ENCODE results near the gene KRTAP2-3.
"Not testable (repeated sequence)": the region's sequence is repeated elsewhere in the genome, so short reads cannot be mapped to it uniquely, and the experiment has no call there.

KRTAP2-3 gene

GRCh38 chr17:41073676-41074075, 13.8 kb upstream of the KRTAP2-3 start:
- DNase-seq (ENCODE audit: low read depth in 2 of 2) = no peak
- no peak overlapping the region for H3K4me3 ChIP-seq (replicated peaks in 1 of 2; ENCODE audit: low read depth in 2 of 2, low read length in 2 of 2)
- no peak for TF ChIP-seq CTCF (IDR thresholded peaks at IDR 0.05; ENCODE audit: low read depth, low read length)

- no peak for DNase-seq (ENCODE audit: low read depth in 2 of 2)
- no peak for TF ChIP-seq CTCF (IDR thresholded peaks at IDR 0.05; ENCODE audit: low read depth, low read length)
- no peak overlapping the region for H3K4me3 ChIP-seq (replicated peaks in 1 of 2; ENCODE audit: low read depth in 2 of 2, low read length in 2 of 2)
Measured at GRCh38 chr17:41071606-41072360, 11.9 kb upstream of the KRTAP2-3 start.

- H3K4me3 ChIP-seq (replicated peaks in 1 of 2; ENCODE audit: low read depth in 2 of 2, low read length in 2 of 2) = no peak overlapping the region
- no peak for DNase-seq (ENCODE audit: low read depth in 2 of 2)
- no peak for TF ChIP-seq CTCF (IDR thresholded peaks at IDR 0.05; ENCODE audit: low read depth, low read length)
Measured at GRCh38 chr17:41069031-41069430, 9.1 kb upstream of the KRTAP2-3 start.

- TF ChIP-seq CTCF (IDR thresholded peaks at IDR 0.05; ENCODE audit: low read depth, low read length) = no peak
- H3K4me3 ChIP-seq (replicated peaks in 1 of 2; ENCODE audit: low read depth in 2 of 2, low read length in 2 of 2) = no peak overlapping the region
- DNase-seq (ENCODE audit: low read depth in 2 of 2) = no peak
Measured at GRCh38 chr17:41067281-41067680, 7.4 kb upstream of the KRTAP2-3 start.

GRCh38 chr17:41065829-41066624, 6.1 kb upstream of the KRTAP2-3 start, which contains the start of gene KRTAP2-4:
Gene KRTAP2-4, minus strand, starts transcription at chr17:41065879. Its CDS starts 34 bp downstream, at chr17:41065845.
- H3K4me3 ChIP-seq (replicated peaks in 1 of 2; ENCODE audit: low read depth in 2 of 2, low read length in 2 of 2) = no peak within 1 kb of the TSS
- TF ChIP-seq CTCF (IDR thresholded peaks at IDR 0.05; ENCODE audit: low read depth, low read length) = no peak
- DNase-seq (ENCODE audit: low read depth in 2 of 2) = peak; percentile 26 to 86

GRCh38 chr17:41065016-41065689, 5.2 kb upstream of the KRTAP2-3 start:
- not testable (repeated sequence) for DNase-seq (ENCODE audit: low read depth in 2 of 2); H3K4me3 ChIP-seq (replicated peaks in 1 of 2; ENCODE audit: low read depth in 2 of 2, low read length in 2 of 2)

GRCh38 chr17:41064301-41064700, 4.4 kb upstream of the KRTAP2-3 start:
- TF ChIP-seq CTCF (IDR thresholded peaks at IDR 0.05; ENCODE audit: low read depth, low read length) = no peak
- no peak for DNase-seq (ENCODE audit: low read depth in 2 of 2)
- no peak overlapping the region for H3K4me3 ChIP-seq (replicated peaks in 1 of 2; ENCODE audit: low read depth in 2 of 2, low read length in 2 of 2)

Measured in cardiac fibroblast (primary cell).